Type B pancreatic cell (in vitro differentiated cells): ENCODE results near the gene ATP1B1. TPM values are rescaled to one million over a fixed set of nuclear protein-coding genes. Genes with fewer than 3 reads are reported as not detected.
"Not testable (repeated sequence)": the region's sequence is repeated elsewhere in the genome, so short reads cannot be mapped to it uniquely, and the experiment has no call there.

Experiments
- DNase-seq: peaks from one replicate; pipeline ENCODE4 v3.0.0; 2021; ENCODE audit warnings: mixed read lengths; ENCODE audit not compliant: unreplicated experiment; ENCODE audit errors: extremely low spot score
- H3K27ac Mint-ChIP-seq: 2 replicates; pipeline ENCODE4 v1.8.0; 2021; ENCODE audit warnings: mild to moderate bottlenecking, mixed read lengths
- H3K27me3 Mint-ChIP-seq: 2 replicates; pipeline ENCODE4 v1.8.0; 2021; ENCODE audit warnings: mixed read lengths
- H3K36me3 Mint-ChIP-seq: 2 replicates; pipeline ENCODE4 v1.8.0; 2021; ENCODE audit warnings: mixed read lengths
- H3K4me1 Mint-ChIP-seq: one replicate; pipeline ENCODE4 v1.8.0; 2021; ENCODE audit warnings: mixed read lengths; ENCODE audit not compliant: unreplicated experiment
- H3K4me3 Mint-ChIP-seq: 2 replicates; pipeline ENCODE4 v1.8.0; 2021; ENCODE audit warnings: mild to moderate bottlenecking, mixed read lengths
- H3K9me3 Mint-ChIP-seq: 2 replicates; pipeline ENCODE4 v1.8.0; 2021; ENCODE audit warnings: mixed read lengths
- total RNA-seq: library from RNA; stranded (reverse); gene quantifications from 2 replicates; pipeline ENCODE4 v1.2.1, GENCODE V29; 2021; ENCODE audit warnings: low replicate concordance
- TF ChIP-seq, protein P1 (sequence below): fragments of 200-600 bp; sonication (generic); conservative IDR thresholded peaks from 2 replicates; pipeline ENCODE4 v1.5.0; 2021; ENCODE audit warnings: antibody characterized with exemption, mild to moderate bottlenecking

ATP1B1 gene
- total RNA-seq, 1 donor from 2014 or later, result 237 TPM

DNA sequence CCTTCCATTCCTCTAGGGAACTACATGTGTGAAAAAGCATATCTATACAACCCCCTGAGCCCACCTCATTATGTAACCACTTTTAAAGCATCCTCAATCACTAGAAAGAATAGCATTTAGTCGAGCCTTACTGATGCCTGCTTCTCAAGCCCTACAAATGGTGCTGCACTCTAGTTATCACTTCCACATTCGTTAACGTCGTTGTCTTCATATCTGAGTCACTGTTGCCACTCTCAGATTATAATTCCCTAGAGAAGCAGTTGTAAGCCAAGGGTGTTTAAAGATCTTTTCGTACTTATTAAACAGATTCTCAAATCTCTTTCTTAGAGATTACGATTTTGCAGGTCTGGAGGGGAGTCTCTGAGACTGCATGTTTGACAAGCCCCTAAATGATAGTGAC, 16.5 kb downstream of the ATP1B1 start:
- H3K4me3 Mint-ChIP-seq, result no peak overlapping the region
- H3K27me3 Mint-ChIP-seq, result no peaks in the 10 kb centered on the region

DNA sequence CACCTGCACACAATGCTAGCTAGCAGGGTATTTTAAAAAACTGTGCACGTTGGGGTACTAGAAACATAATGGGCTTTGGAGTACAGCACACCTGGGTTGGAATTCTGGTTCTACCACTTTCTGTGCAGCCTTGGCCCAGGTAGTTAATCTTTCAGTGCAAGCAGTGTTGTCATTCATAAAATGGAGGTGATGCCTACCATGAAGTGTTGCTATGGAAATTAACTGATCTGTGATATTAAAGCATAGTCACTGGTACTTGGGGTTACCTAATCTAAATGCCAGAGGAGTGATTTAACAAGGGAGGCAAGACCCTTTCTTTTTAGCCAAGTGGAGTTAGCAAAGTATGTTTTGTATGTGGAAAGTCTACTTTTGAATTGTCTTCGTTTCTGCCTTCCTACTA, 18.0 kb downstream of the ATP1B1 start:
- Mint-ChIP-seq H3K27ac (peak overlapping the region; percentile 48), H3K36me3 (peaks cover 62% of the 10 kb centered on the region), H3K4me1 (peaks cover 28% of the 10 kb centered on the region), H3K27me3 (no peaks in the 10 kb centered on the region), H3K9me3 (no peaks in the 10 kb centered on the region), H3K4me3 (peak overlapping the region; percentile 63)
- DNase-seq, result no peak
- TF ChIP-seq, protein P1, sequence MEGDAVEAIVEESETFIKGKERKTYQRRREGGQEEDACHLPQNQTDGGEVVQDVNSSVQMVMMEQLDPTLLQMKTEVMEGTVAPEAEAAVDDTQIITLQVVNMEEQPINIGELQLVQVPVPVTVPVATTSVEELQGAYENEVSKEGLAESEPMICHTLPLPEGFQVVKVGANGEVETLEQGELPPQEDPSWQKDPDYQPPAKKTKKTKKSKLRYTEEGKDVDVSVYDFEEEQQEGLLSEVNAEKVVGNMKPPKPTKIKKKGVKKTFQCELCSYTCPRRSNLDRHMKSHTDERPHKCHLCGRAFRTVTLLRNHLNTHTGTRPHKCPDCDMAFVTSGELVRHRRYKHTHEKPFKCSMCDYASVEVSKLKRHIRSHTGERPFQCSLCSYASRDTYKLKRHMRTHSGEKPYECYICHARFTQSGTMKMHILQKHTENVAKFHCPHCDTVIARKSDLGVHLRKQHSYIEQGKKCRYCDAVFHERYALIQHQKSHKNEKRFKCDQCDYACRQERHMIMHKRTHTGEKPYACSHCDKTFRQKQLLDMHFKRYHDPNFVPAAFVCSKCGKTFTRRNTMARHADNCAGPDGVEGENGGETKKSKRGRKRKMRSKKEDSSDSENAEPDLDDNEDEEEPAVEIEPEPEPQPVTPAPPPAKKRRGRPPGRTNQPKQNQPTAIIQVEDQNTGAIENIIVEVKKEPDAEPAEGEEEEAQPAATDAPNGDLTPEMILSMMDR, result no peak

More for the DNA sequence above, 16.5 kb downstream of the ATP1B1 start:
- Mint-ChIP-seq H3K4me1 (peaks cover 36% of the 10 kb centered on the region), H3K36me3 (peaks cover 55% of the 10 kb centered on the region), H3K27ac (peak overlapping the region; percentile 19), H3K9me3 (no peaks in the 10 kb centered on the region)
- no peak for DNase-seq
- TF ChIP-seq, protein P1, result no peak

DNA sequence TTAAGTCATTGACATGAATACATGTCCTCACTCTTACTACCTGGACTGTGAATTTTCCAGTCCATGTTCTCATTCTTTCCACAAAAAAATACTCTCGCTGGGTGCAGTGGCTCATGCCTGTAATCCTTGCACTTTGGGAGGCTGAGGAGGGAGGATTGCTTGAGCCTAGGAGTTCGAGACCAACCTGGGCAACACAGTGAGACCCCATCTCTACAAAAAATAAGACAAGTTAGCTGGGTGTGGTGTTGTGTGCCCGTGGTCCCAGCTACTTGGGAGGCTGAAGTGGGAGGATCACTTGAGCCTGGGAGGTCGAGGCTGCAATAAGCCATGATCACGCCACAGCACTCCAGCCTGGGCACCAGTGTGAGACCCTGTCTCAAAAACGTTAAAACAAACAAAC, 19.1 kb downstream of the ATP1B1 start:
- H3K4me3 Mint-ChIP-seq, H3K9me3 Mint-ChIP-seq, H3K27me3 Mint-ChIP-seq, H3K27ac Mint-ChIP-seq, DNase-seq: not testable (repeated sequence)
- Mint-ChIP-seq H3K4me1 (peaks cover 22% of the 10 kb centered on the region), H3K36me3 (peaks cover 64% of the 10 kb centered on the region)

- no peak overlapping the region for H3K27ac Mint-ChIP-seq
- H3K4me1 Mint-ChIP-seq, result peaks cover 22% of the 10 kb centered on the region
- TF ChIP-seq, protein P1, result no peak
- peaks cover 67% of the 10 kb centered on the region for H3K36me3 Mint-ChIP-seq
- H3K4me3 Mint-ChIP-seq, result no peak overlapping the region
- H3K9me3 Mint-ChIP-seq, result no peaks in the 10 kb centered on the region
- no peaks in the 10 kb centered on the region for H3K27me3 Mint-ChIP-seq
- DNase-seq, result no peak
Observed at GRCh38 chr1:169126335-169126734, 19.8 kb downstream of the ATP1B1 start.

DNA sequence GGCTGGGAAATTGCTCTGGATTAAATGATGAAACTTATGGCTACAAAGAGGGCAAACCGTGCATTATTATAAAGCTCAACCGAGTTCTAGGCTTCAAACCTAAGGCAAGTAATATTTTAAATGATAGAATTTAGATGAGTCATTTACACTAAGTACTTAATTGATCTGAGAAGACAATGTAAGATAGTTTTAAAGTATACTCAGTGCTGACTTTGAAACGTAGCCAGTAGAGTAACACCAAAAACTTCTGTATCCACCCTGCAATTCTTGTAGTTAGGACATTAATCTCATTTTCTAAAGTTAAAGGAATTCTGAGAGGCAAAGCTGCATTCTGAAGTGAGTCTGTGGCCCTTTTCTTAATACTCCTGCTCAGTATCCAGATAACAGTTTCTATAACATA, 20.8 kb downstream of the ATP1B1 start:
- H3K36me3 Mint-ChIP-seq, result peaks cover 64% of the 10 kb centered on the region
- H3K27me3 Mint-ChIP-seq, result no peaks in the 10 kb centered on the region
- TF ChIP-seq, protein P1, result no peak
- no peak overlapping the region for H3K4me3 Mint-ChIP-seq
- H3K27ac Mint-ChIP-seq, result no peak overlapping the region
- H3K4me1 Mint-ChIP-seq, result peaks cover 15% of the 10 kb centered on the region
- no peak for DNase-seq
- H3K9me3 Mint-ChIP-seq, result no peaks in the 10 kb centered on the region

DNA sequence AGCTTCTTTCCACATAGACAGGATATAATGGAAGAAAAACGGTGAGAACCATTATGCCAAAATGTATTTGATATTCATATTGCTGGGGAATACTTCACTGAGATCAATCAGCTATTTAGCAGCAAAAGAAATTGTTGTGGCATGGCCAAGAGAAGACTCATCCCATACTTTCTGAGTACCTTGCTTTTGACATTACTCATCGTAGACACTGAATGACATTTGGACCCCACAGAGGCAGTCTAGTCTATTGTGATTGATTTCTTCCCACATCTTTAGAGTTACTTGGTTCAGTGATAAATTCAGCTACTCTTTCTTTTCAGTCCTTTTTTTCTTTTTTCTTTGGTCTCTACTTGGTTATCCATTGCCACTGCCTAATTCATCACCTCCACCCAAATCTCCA, 22.1 kb downstream of the ATP1B1 start:
- Mint-ChIP-seq H3K9me3 (no peaks in the 10 kb centered on the region), H3K4me3 (no peak overlapping the region), H3K36me3 (peaks cover 62% of the 10 kb centered on the region), H3K4me1 (peaks cover 9% of the 10 kb centered on the region), H3K27ac (peak overlapping the region; percentile 37), H3K27me3 (no peaks in the 10 kb centered on the region)
- TF ChIP-seq, protein P1, result no peak
- DNase-seq, result no peak
